ENCODE data around the gene NAV2.

The NAV2 gene

GRCh38 chr11:19853920-19854319 is 141.3 kb downstream of the NAV2 start:
- H3K4me3 ChIP-seq (ENCODE audit: low read depth, low read length): no peak overlapping the region
- TF ChIP-seq CTCF (IDR thresholded peaks at IDR 0.05; ENCODE audit: low read depth, low read length): no peak
- in situ Hi-C loops (cut with HindIII; ENCODE audit: low sequenced_read_pairs): no loop called here
- peak; percentile 23 for DNase-seq (ENCODE audit: low read depth, low spot score)

GRCh38 chr11:19861171-19861570 is 148.5 kb downstream of the NAV2 start:
- DNase-seq (ENCODE audit: low read depth, low spot score): no peak
- in situ Hi-C loops (cut with HindIII; ENCODE audit: low sequenced_read_pairs): no loop called here
- TF ChIP-seq CTCF (IDR thresholded peaks at IDR 0.05; ENCODE audit: low read depth, low read length): no peak
- no peak overlapping the region for H3K4me3 ChIP-seq (ENCODE audit: low read depth, low read length)

DNA sequence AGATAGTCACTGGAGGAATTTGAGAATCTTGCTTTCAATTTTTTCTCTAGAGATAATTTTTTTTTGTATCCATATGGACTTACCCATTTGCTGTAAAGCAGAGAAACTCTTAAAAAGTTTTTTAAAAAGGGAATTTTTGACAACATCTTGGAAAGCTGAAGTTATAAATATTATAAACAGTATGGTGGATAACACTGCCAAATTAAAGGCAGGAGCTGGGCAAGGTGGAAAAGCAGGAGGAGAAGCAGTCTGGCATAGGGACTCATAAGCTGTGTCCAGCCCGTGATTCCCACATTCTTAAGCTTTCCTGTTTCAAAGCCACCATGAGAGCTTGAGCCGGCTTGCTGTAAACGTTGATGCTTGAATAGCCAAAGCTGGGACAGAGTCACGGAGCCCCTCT is 149.5 kb downstream of the NAV2 start:
- no peak for DNase-seq (ENCODE audit: low read depth, low spot score)
- in situ Hi-C loops (cut with HindIII; ENCODE audit: low sequenced_read_pairs): no loop called here
- no peak for TF ChIP-seq CTCF (IDR thresholded peaks at IDR 0.05; ENCODE audit: low read depth, low read length)
- no peak overlapping the region for H3K4me3 ChIP-seq (ENCODE audit: low read depth, low read length)

DNA sequence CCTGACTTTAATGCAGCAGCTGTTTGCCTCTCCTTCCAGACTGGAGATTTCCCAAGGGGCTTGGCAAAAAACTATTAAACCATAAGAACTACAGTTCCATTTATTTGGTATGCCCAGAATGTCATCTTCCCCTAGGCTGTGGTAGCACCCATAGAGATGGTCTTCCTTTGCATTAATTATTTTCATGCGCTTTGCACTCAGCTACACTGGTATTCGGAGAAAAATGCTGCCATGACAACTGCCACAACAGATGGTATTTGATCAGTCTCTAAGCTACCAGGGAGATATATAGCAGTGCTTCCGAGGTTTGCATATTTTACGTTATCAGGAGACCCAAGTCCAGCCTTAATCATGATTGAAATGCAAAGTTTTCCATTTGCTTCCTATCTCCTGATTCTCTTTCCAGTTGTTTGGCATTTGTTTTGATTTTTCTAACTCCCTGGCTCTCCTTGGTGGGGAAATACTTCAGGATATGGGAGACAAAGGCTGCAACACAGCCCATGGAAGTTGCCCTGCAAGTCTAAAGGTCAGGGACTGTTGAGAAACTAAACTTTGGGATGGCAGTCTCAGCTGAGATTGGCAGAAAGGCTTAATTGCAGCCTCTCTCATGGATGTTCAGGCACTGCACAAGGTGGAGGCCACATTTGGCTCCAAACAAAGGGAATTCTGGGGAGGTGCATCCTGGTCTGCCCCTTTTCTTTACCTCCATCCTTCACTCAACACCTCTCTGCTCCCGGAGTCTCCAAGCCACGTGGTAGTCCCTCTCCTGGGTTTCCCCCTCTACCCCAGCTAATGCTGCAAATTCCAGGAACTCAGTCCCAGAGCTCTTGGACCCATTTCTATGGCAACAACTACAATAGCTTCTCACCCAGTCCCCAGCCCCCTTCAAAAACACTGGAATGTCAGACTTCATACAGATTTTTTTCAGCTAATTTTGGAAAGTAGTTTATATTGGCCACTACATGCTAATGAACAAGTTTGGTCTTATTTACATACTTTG is 151.8 kb downstream of the NAV2 start:
- H3K4me3 ChIP-seq (ENCODE audit: low read depth, low read length): no peak overlapping the region
- DNase-seq (ENCODE audit: low read depth, low spot score): no peak
- in situ Hi-C loops (cut with HindIII; ENCODE audit: low sequenced_read_pairs): no loop called here
- TF ChIP-seq CTCF (IDR thresholded peaks at IDR 0.05; ENCODE audit: low read depth, low read length): no peak

DNA sequence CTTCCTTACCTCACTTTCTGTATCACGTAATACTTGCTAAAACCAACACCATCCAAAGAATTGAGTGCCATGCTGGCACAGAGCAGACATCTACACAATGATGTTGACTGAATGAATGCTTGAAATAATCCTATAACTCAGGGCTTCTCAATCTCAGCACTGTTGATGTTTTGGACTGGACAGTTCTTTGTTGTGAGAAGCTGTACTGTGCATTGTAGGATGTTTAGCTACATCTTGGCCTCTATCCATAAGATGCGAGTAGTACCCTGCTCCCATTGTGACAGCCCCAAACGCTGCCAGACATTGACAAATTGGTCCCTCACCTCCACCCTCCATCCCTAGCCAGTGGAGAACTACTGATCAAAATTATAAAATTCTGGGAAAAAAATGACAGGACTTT is 153.4 kb downstream of the NAV2 start:
- no peak for DNase-seq (ENCODE audit: low read depth, low spot score)
- no peak overlapping the region for H3K4me3 ChIP-seq (ENCODE audit: low read depth, low read length)
- in situ Hi-C loops (cut with HindIII; ENCODE audit: low sequenced_read_pairs): no loop called here
- no peak for TF ChIP-seq CTCF (IDR thresholded peaks at IDR 0.05; ENCODE audit: low read depth, low read length)

DNA sequence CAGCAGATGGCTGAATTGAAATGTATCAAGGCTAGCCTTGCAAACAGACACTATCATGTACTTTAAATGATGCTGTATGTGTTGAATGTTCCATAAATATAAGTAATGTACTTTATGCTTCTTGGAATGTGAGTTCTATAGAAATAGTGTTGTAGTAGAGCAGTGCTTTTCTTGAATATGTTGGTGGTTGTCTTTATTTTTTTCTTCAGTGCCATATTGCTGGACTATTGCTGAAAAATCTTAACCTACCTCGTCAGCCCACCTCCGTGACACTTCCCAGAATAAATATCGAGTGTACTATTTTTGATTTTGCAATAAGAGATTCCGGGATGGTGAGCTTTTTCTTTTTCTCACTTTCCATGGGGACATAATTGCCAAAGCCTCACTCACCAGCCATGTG is 153.9 kb downstream of the NAV2 start:
- TF ChIP-seq CTCF (IDR thresholded peaks at IDR 0.05; ENCODE audit: low read depth, low read length): no peak
- H3K4me3 ChIP-seq (ENCODE audit: low read depth, low read length): no peak overlapping the region
- DNase-seq (ENCODE audit: low read depth, low spot score): no peak
- in situ Hi-C loops (cut with HindIII; ENCODE audit: low sequenced_read_pairs): no loop called here
